LNCaP clone FGC (cell line): ENCODE results near the gene CASKIN1.

ENCODE experiments used
- DNase-seq: peaks from one replicate; pipeline ENCODE4 v3.0.0-alpha.2; 2011; ENCODE audit warnings: low read depth
- H3K4me3 ChIP-seq: 2 replicates; pipeline ENCODE4 v1.5.1; 2011; ENCODE audit warnings: mild to moderate bottlenecking, low read depth, low read length, control low read depth
- TF ChIP-seq, protein P1 (sequence below): IDR thresholded peaks from 2 replicates; pipeline ENCODE4 v1.5.1; 2012; ENCODE audit warnings: mild to moderate bottlenecking; ENCODE audit not compliant: control insufficient read depth, insufficient read depth; ENCODE audit errors: extremely low read depth

The CASKIN1 gene

DNA sequence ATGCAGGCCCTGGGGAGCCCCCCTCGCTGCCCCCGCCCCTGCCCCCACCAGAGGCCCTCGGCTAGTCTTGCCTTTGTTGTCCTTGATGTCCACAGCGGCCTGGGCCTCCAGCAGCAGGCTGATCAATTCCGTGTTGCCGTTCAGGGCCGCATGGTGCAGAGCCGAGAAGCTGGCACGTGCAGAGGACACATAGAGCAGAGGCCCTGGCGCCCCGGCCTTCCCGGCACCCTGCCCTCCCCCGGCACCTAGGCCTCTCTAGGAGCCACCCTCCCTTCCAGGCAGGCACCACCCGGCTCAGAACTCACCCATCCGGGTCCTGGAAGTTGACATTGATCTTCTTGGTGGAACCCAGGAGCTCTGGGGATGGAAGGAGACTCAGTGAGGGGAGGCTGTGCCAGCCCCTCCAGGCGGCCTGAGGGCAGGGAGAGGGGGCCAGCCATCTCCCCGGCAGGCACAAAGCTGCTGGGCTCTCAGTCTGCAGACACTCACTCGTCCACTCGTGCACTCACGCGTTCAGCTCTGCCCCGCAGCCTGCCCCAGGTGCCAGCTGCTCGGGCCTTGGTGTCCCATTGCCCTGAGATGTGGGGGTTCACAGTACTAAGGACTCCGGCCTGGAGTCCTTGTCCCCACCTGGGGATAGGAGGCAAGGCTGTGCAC, 6.3 kb downstream of the CASKIN1 start:
- no peak for DNase-seq
- no peak overlapping the region for H3K4me3 ChIP-seq
- TF ChIP-seq, protein P1, sequence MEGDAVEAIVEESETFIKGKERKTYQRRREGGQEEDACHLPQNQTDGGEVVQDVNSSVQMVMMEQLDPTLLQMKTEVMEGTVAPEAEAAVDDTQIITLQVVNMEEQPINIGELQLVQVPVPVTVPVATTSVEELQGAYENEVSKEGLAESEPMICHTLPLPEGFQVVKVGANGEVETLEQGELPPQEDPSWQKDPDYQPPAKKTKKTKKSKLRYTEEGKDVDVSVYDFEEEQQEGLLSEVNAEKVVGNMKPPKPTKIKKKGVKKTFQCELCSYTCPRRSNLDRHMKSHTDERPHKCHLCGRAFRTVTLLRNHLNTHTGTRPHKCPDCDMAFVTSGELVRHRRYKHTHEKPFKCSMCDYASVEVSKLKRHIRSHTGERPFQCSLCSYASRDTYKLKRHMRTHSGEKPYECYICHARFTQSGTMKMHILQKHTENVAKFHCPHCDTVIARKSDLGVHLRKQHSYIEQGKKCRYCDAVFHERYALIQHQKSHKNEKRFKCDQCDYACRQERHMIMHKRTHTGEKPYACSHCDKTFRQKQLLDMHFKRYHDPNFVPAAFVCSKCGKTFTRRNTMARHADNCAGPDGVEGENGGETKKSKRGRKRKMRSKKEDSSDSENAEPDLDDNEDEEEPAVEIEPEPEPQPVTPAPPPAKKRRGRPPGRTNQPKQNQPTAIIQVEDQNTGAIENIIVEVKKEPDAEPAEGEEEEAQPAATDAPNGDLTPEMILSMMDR, result no peak

DNA sequence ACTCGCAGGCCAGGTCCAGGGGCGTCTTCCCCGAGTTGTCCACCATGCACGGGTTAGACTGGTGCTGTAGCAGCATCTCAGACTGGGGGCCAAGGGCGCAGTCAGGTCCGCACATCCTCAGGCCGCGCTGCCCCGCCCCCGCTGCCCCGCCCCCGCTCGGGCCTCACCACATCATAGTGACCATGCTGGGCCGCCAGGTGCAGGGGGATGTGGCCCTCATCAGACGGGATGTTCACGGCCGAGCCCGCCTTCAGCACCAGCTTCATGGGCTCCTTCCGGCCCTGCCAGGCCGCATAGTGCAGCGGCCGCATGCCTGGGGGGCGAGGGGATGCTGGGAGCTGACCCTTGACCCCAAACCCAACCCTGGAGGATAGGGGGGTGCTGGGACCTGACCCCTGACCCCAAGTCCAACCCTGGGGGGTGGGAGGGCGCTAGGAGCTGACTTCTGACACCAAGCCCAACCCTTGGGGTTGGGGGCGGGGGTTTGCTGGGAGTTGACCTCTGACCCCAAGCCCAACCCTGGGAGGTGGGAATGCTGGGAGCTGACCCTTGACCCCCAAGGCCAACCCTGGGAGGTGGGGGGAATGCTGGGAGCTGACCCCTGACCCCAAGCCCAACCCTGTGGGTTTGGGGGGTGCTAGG, 7.0 kb downstream of the CASKIN1 start:
- no peak overlapping the region for H3K4me3 ChIP-seq
- no peak for DNase-seq
- TF ChIP-seq, protein P1, result no peak

DNA sequence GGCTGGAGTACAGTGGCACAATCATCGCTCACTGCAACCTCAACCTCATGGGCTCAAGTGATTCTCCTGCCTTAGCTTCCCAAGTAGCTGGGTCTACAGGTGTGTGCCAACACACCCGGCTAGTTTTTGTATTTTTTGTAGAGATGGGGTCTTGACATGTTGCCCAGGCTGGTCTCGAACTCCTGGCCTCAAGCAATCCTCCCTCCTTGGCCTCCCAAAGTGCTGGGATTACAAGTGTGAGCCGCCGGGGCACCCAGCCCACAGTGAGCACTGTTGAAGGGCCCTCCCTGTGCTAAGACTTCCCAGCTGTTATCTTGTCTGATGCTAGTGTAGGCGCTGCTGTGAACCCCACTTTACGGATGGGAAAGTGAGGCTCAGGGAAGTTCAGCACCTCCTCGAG, 8.0 kb downstream of the CASKIN1 start:
- no peak for DNase-seq
- H3K4me3 ChIP-seq, result no peak overlapping the region
- TF ChIP-seq, protein P1, result no peak

DNA sequence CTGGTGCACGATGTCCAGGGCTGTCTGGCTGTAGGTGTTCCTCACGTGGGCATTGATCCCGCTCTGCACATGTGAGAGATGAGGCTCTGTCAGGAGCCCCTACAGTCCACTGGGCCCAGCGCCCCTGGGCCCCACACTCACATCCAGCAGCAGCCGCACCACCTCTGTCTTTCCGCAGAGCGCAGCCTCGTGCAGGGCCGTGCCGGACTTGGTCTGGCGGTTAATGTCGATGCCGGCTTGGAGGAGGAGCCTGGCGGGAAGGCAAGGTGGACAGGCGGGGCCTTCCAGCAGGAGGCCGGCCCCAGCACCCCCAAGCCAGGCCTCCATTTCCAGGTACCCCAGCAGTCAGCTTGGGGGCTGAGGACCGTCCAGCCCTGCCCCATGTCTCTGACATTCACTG, 9.2 kb downstream of the CASKIN1 start:
- TF ChIP-seq, protein P1, result no peak
- no peak for DNase-seq
- no peak overlapping the region for H3K4me3 ChIP-seq

DNA sequence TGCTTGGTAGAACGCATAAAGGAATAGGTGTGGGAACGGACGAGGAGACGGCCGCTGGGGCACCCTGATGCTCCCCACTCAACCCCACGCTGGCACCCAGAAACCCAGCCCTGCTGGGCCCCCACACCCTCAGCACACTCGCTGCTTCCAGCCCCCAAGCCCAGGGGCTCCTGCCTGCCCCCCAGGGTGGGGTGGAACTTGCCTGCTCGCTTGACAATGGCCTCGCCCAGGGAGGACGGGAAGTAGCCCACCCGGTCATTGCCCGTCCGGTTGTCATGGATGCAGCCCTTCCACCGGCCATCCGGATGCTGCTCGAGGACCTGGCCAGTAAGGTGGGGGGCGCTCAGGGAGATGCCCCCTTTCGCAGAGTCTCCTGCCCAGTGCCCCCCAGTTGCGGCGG, 9.9 kb downstream of the CASKIN1 start:
- no peak for DNase-seq
- TF ChIP-seq, protein P1, result no peak
- no peak overlapping the region for H3K4me3 ChIP-seq

DNA sequence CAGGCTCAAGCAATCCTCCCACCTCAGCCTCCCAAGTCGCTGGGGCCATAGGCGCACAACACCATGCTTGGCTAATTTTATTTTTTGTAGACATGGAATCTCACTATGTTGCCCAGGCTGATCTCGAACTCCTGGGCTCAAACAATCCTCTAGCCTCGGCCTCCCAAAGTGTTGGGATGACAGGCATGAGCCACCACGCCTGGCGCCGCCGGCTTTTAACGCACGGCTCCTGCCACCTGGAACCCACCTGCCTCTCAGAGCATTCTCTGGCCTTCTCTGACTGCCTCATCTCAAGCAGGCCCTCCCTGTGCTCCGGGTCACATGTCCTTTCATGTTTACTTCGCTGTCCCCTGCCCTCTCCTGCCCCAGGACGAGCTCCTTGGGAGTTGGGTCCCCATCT, 10.3 kb downstream of the CASKIN1 start:
- TF ChIP-seq, protein P1, result no peak
- H3K4me3 ChIP-seq, result no peak overlapping the region
- DNase-seq, result no peak

DNA sequence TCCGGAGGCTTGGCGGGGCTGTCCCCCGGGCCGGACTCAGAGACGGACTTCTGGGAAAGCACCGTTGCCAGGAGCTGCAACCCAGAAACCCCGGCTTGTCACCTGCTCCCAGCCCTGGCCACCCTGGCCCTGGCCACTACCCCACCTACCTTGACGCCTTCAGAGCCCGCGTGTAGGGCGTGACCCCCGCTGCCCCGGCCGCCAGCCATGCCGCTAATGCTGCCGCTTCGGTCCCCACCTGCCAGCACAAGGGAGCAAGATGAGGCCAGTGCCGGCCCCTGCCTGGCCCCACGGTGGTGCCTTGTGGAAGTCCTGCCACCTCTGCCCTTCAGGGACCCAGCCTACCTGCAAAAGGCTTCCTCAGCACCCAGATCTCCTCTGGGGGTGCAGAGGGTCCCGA, 11.4 kb downstream of the CASKIN1 start:
- no peak overlapping the region for H3K4me3 ChIP-seq
- no peak for DNase-seq
- TF ChIP-seq, protein P1, result no peak
